Prostate gland (tissue), 2 donors: ENCODE measurements around the gene POLR1C.

Experiments
- CTCF ChIP-seq, 4 experiments: fragments of 200-600 bp in 2 of 4; fragments of 450-650 bp in 2 of 4; sonication (generic) in 2 of 4; IDR thresholded peaks; 1 replicate in 3 of 4; 2 replicates in 1 of 4; pipeline ENCODE4 v1.5.1; 2016 to 2019; ENCODE audit warnings: antibody characterized with exemption in 4 of 4, mild to moderate bottlenecking in 2 of 4, moderate library complexity in 2 of 4
- POLR2A ChIP-seq: fragments of 450-650 bp; IDR thresholded peaks from one replicate; pipeline ENCODE4 v1.6.1; 2016; ENCODE audit warnings: antibody characterized with exemption, mild to moderate bottlenecking
- POLR2AphosphoS5 ChIP-seq: sonication (generic); formaldehyde crosslinking; IDR thresholded peaks from one replicate; pipeline ENCODE4 v1.6.1; 2017; ENCODE audit warnings: antibody characterized with exemption

GRCh38 chr6:43517505-43518357 lies 842 bp downstream of the POLR1C start:
- TF ChIP-seq CTCF (IDR thresholded peaks at IDR 0.05) (no peak), POLR2A (no peak), POLR2AphosphoS5 (no peak)
